ENCODE data around the gene CTNNA3. TPM values are rescaled to one million over a fixed set of nuclear protein-coding genes. Genes with fewer than 3 reads are reported as not detected.
"Not testable (repeated sequence)": the region's sequence is repeated elsewhere in the genome, so short reads cannot be mapped to it uniquely, and the experiment has no call there.

Gene CTNNA3
- total RNA-seq, 4 donors from 2014 or later, result 0.47 to 3.3 (median 0.80) TPM; not detected in 1

DNA sequence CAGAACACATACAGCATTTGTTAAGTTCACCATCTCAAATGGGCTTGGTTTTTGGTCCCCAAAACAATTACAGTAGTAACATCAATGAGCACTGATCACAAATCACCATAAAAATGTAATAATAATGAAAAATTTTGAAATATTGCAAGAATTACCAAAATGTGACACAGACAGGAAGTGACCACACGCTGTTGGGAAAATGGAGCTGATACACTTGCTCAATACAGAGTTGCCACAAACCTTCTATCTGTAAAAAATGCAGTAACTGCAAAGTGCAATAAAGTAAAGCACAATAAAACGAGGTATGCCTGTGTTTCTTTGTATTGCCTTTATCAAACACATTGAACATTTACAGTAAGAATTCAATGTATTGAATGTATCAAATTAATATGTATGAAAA is 262.7 kb downstream of the CTNNA3 start:
- Histone ChIP-seq H3K4me1 (no peaks in the 10 kb centered on the region), H3K9me3 (no peaks in the 10 kb centered on the region), H3K36me3 (no peaks in the 10 kb centered on the region), H3K27me3 (no peaks in the 10 kb centered on the region), H3K27ac (no peak overlapping the region), H3K4me3 (no peak overlapping the region)
- no peak for DNase-seq
- TF ChIP-seq CTCF (IDR thresholded peaks at IDR 0.05) (no peak), POLR2A (IDR thresholded peaks at IDR 0.05) (no peak)

GRCh38 chr10:67402620-67403019 is 293.4 kb downstream of the CTNNA3 start:
- Histone ChIP-seq H3K4me3 (no peak overlapping the region), H3K4me1 (no peaks in the 10 kb centered on the region)
- TF ChIP-seq POLR2A (IDR thresholded peaks at IDR 0.05), result no peak

GRCh38 chr10:67401711-67402110 is 294.3 kb downstream of the CTNNA3 start:
- no peaks in the 10 kb centered on the region for H3K4me1 ChIP-seq
- DNase-seq, result no peak
- no peak overlapping the region for H3K4me3 ChIP-seq
- no peak overlapping the region for H3K27ac ChIP-seq
- H3K9me3 ChIP-seq, result no peaks in the 10 kb centered on the region
- TF ChIP-seq POLR2A (IDR thresholded peaks at IDR 0.05), result no peak
- TF ChIP-seq CTCF (IDR thresholded peaks at IDR 0.05), result no peak
- H3K36me3 ChIP-seq, result no peaks in the 10 kb centered on the region
- no peaks in the 10 kb centered on the region for H3K27me3 ChIP-seq

More at GRCh38 chr10:67402620-67403019, 293.4 kb downstream of the CTNNA3 start:
- H3K36me3 ChIP-seq, result no peaks in the 10 kb centered on the region
- no peaks in the 10 kb centered on the region for H3K9me3 ChIP-seq
- no peaks in the 10 kb centered on the region for H3K27me3 ChIP-seq
- no peak for DNase-seq
- no peak overlapping the region for H3K27ac ChIP-seq

DNA sequence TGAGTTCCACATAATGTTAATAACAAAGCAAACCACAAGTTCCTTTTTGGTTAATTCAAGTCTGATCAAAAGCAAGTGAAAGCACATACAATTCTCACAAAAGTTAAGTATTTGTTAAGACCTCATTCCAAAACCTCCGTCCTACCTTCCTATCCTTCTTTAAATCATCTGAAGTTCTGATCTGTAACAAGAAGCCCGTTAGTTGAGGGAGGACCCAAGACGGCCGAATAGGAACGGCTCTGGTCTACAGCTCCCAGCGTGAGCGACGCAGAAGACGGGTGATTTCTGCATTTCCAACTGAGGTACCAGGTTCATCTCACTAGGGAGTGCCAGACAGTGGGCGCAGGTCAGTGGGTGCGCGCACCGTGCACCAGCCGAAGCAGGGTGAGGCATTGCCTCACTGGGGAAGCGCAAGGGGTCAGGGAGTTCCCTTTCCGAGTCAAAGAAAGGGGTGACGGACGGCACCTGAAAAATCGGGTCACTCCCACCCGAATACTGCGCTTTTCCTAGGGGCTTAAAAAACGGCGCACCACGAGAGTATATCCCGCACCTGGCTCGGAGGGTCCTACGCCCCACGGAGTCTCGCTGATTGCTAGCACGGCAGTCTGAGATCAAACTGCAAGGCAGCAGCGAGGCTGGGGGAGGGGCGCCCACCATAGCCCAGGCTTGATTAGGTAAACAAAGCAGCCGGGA is 309.0 kb downstream of the CTNNA3 start:
- H3K4me1 ChIP-seq, H3K36me3 ChIP-seq, H3K27ac ChIP-seq, H3K27me3 ChIP-seq, DNase-seq, H3K9me3 ChIP-seq: not testable (repeated sequence)
- peak overlapping the region in 2 of 4 donors; percentile 15 to 19 for H3K4me3 ChIP-seq

GRCh38 chr10:67386260-67386659 is 309.7 kb downstream of the CTNNA3 start:
- no peaks in the 10 kb centered on the region for H3K9me3 ChIP-seq
- no peaks in the 10 kb centered on the region for H3K4me1 ChIP-seq
- no peak for DNase-seq
- no peak overlapping the region for H3K4me3 ChIP-seq
- no peaks in the 10 kb centered on the region for H3K36me3 ChIP-seq
- TF ChIP-seq CTCF (IDR thresholded peaks at IDR 0.05) (no peak), POLR2A (IDR thresholded peaks at IDR 0.05) (no peak)
- no peaks in the 10 kb centered on the region for H3K27me3 ChIP-seq
- H3K27ac ChIP-seq, result no peak overlapping the region

DNA sequence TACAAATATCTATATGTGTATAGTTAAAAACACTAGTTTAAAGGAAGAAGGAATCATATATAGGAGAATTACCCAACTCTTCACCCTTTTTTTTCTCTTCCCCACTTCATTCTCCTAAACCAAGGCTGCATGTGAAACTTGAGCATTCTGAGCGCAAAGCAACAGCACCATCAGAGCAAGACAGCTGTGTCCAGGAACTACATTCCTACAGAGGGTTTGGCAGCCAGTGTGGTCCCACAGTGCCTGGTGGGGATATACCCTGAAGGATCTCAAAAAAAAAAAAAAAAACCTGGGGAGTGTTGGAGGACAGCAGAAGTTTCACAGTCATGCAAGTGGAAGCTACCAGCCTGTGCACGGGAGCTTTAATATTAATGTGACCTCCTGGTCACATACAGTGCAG is 310.4 kb downstream of the CTNNA3 start:
- H3K4me3 ChIP-seq, result no peak overlapping the region
- no peaks in the 10 kb centered on the region for H3K4me1 ChIP-seq
- no peaks in the 10 kb centered on the region for H3K27me3 ChIP-seq
- H3K9me3 ChIP-seq, result no peaks in the 10 kb centered on the region
- no peak for DNase-seq
- H3K36me3 ChIP-seq, result no peaks in the 10 kb centered on the region
- TF ChIP-seq POLR2A (IDR thresholded peaks at IDR 0.05), result no peak
- TF ChIP-seq CTCF (IDR thresholded peaks at IDR 0.05), result no peak
- no peak overlapping the region for H3K27ac ChIP-seq

- TF ChIP-seq POLR2A (IDR thresholded peaks at IDR 0.05), result no peak
- DNase-seq, result no peak
- Histone ChIP-seq H3K27ac (no peak overlapping the region), H3K27me3 (no peaks in the 10 kb centered on the region), H3K4me1 (no peaks in the 10 kb centered on the region), H3K4me3 (no peak overlapping the region), H3K36me3 (no peaks in the 10 kb centered on the region), H3K9me3 (no peaks in the 10 kb centered on the region)
Observed at GRCh38 chr10:67385089-67385488, 310.9 kb downstream of the CTNNA3 start.
